Activated CD4-positive, CD25-positive, alpha-beta regulatory T cell treated with anti-CD3 and anti-CD28 coated beads, Interleukin-2, amount 50 U/mL, for 16 hours (primary cell): ENCODE results near the gene PPP1R3E.

ENCODE experiments used
- DNase-seq: peaks from one replicate; pipeline ENCODE4 v3.0.0-alpha.2; 2020; ENCODE audit warnings: low read depth, low spot score

PPP1R3E gene

GRCh38 chr14:23322568-23323517 lies 20.2 kb upstream of the PPP1R3E start:
- DNase-seq: no peak

DNA sequence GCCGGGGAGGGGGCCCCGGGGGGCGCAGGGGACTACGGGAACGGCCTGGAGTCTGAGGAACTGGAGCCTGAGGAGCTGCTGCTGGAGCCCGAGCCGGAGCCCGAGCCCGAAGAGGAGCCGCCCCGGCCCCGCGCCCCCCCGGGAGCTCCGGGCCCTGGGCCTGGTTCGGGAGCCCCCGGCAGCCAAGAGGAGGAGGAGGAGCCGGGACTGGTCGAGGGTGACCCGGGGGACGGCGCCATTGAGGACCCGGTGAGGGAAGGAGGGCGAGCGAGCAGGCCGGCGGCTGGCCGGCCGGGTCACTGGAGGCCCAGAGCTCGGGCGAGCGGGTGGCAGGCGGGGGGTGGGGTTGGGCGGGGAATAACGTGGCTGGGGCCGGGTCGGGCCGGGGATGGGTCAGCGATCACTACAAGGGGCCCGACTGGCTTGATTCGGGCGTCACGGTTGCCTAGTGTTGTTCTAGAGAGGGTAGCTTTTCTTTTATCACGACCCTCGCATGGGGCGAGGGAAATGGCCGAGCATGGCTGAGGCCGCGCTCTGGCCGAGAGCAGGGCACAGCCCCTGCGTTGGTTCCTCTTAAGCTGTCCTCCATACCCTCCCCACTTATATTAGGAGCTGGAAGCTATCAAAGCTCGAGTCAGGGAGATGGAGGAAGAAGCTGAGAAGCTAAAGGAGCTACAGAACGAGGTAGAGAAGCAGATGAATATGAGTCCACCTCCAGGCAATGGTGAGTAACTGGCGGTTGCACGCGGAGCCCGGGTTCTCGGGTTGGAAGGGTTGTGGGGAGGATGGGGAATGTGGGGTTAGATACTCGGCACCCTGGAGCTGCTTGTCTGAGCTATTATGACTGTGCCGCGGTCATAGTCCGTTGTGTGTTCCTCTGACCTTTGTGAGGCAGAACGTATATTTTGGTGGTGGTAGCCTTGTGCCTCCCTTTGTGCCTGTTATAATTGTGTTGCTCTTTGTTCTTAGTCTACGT lies 19.2 kb upstream of the PPP1R3E start:
- no peak for DNase-seq

DNA sequence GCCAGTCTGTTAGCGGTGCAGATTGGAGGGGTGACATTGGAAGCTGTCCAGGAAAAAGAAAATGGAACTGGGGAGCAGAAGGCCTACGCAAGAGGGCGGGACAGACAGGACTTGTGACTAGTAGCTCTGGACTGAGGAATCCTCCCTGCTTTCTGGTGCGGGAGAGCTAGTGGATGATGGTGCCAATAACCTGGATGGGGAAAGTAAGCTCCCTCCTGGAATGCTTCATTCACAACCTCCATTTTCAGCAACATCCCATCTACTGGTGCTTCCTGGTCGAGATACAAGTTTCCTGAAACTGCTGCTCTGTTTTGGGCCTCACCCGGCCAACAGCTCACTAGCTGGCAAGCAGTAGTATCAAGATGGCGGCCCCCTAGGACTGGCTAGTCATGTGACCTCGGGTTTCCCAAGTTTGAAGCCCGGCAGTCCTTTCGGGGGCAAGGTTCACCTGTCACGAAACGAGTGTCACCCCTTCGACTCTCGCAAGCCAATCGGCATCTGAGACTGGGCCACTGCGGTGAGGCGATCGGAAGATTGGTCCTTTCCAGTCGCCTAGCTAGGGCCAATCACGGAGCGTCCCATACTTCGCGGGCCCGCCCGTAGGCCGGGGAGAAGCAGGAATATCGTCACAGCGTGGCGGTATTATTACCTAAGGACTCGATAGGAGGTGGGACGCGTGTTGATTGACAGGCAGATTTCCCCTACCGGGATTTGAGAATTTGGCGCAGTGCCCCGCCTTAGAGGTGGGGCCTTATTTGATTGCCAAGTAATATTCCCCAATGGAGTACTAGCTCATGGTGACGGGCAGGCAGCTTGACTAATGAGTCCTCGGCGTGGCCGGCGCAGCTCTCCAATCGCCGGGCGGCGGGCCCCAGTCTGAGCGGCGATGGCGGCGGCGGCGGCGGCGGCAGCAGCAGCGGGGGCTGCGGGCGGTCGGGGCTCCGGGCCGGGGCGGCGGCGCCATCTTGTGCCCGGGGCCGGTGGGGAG lies 18.2 kb upstream of the PPP1R3E start, which contains the start of gene PABPN1:
Gene PABPN1 (plus strand): TSS at position 874 of the 988 bp plus-strand sequence. CDS start 13 bp downstream, at position 887.
- DNase-seq: peak; percentile 97

DNA sequence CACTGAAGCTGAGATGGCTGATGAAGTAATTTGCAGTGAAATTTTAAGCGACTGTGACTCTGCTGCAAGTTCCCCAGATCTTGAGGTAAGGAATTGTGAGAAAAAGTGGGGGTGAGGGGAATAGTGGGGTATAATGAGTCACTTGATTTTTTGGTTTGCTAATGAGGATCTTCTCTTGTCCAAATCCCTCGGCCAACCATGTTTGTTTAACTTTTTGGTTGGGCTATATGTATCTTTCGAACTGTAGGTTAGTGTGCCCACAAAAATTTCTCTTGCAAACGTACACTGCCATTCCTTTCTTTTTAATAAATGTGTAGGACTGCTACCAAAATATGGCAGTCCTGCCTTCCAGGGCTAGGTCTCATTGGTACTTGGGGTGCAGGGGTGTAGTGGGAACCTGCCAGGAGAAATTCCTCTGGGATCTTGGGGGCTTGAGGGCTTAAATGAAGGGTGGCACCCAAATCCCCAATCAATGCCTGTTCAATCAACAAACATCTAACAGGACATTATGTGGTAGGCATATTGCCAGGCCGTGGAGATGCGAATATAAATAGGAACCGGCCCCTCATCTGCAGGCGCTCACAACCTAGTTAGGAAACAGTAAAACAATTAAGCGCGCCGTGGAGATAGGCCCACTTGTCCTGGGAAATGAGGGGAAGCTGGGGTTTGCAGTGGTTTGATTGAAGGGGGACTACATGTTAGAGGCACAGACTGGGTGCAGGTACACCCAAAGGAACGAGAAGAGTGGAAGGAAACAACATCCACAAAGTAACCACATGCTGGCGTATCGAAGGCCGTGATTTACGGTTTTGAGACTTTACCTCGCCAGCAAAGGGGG lies 17.3 kb upstream of the PPP1R3E start:
- DNase-seq: no peak

DNA sequence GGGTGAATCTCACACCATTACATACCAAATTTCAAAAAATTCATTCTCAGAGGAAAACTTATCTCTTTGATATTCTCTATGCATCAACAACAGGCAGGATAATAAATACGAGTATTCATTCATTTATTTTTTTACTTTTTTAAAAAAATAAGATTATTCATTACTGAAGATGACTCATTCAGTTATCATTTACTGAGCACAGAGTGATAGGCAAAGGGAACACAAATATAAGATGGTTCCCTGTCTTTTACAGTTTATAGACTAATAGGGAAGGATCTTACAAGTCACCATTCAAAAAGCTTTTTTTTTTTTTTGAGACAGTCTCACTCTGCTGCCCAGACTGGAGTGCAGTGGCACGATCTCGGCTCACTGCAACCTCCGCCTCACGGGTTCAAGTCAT lies 13.6 kb upstream of the PPP1R3E start:
- DNase-seq: no peak

GRCh38 chr14:23310546-23310945 lies 7.9 kb upstream of the PPP1R3E start:
- DNase-seq: no peak

DNA sequence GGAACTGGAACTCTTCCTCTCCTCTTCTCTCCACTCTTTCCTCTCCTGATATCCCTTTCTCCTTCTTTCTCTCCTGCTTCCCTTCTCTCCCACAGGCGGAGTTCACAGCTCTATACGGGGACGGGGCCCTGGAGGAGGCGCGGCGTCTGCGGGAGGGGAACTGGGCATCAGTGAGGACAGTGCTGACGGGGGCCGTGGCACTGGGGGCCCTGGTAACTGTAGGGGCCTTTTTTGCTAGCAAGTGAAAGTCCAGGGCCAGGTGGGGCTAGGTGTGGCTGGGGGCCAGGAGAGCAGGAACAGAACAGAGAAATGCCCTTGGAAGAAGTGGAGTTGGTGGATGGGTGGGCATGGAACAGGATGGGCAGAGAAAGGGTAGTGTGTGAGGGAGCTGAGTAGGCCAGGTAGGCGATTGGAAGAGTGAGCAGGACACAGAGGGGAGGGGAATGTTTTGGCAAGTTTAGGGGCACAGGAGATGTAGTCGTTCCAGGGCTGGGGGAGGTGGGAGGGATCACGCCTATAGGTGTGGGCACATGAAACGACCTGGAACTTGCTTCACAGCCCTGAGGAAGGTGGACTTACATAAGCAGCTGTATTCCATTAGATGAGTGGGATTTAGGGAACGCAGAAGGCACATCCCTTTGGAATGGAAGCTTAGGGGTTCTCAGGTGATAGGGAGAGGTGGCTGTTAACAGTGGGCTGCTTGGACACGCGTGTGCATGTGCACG lies 6.2 kb upstream of the PPP1R3E start:
- no peak for DNase-seq

- DNase-seq: no peak
Measured at GRCh38 chr14:23307687-23308644, 5.3 kb upstream of the PPP1R3E start.

DNA sequence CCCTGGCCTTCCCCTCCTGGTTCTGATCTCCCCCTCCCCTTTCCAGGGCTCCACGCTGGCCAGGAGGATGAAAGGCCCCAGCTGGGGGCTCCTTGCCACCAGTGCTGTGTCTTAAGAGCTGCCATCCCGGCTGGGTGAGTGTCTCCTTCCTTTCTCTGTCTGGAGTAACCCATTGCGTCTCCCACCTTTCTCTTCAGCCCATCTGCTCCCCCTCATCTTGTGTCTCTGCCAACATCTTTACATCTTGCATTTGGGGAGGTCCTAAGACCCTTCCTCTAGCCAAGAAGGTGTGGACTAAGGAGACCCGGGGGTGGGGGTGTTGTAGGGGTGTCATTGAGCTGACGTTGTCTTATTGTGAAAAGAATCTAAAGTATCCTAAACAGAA lies 4.5 kb upstream of the PPP1R3E start:
- DNase-seq: no peak

DNA sequence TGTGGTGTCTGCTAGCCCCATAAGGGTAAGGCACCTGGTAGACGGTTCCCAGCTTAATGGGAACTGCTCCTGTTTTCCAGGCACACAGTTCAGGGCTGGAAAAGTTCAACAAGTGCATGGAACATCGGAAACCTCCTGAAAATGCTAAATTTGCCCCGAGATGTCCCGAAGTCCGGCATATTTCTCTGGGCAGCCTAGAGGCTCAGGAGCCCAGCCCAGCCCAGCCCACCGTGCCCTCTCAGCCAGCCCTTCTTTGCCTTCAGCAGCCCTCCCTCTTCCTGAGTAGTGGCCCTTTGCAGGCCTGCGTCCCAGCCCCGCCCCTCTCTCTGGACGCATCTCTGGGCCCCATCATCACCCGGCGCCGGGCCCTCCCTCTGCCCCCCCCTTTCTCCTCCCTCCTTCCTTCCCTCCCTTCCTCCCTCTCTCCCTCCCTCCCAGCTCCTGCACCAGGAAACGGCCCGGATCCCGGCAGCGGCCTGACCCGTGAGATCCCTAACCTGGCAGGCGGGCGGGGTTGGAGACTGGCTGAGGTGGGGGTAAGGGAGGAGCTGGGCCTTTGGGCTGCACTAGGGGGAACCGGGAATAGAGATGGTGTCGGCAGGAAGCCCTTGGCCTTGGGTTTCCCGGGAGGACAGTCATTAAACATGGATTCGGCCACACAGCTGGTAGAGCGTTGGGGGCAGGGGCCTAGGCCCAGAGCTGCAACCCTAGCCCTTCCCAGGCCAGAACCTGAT lies 3.9 kb upstream of the PPP1R3E start, which contains the start of gene BCL2L2:
Gene BCL2L2 (plus strand): TSS at position 422 of the 734 bp plus-strand sequence. CDS start 935 bp downstream, outside the sequence.
- DNase-seq: no peak

DNA sequence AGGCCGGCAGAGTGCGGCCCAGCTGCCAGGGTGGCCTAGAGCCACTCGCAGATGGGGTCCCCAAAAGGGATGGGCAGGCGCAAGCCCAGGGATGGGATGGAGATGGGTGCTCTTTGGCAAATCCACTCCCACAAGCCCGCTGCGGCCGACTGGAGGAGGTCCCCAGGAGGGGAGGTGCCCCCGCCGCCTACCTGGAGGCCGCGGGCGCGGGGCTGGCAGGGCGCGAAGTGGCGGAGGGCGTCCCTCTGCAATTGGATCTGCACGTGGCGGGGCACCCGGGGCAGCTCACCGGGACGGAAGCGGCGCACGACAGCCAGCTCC lies 730 bp downstream of the PPP1R3E start:
- DNase-seq: no peak

DNA sequence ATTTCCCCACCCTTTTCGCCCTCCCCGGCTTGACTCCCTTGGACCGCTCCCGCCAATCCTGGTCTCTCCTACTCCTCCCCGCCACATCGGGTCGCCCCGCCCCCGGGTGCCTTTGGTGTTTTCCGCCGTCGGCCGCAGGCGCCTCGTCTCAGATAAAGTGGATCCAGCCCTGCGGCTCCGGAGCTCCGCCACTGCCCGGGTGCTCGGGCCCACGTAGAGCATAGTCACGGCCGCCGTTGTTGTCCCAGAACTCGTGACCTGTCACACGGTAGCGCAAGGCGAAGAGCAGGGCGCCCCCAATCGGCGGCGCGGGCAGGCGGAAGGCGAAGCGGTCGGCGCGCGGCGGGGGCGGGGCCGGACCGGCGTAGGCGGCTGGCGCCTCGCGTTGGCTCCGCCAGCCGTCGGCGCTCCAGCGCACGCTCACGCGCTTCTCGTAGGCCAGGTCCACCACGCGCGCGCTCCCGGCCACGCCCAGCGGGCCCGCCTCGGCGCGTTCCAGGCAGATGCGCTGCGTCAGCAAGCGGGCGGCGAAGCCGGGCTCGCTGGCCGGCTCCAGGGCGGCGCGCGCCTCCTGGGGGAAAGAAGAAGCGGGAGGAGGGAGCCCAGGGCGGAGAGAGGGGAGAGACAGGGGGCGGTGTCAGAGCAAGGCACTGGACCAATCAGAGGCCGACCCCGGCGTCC lies 1.2 kb downstream of the PPP1R3E start:
- DNase-seq: peak; percentile 89

DNA sequence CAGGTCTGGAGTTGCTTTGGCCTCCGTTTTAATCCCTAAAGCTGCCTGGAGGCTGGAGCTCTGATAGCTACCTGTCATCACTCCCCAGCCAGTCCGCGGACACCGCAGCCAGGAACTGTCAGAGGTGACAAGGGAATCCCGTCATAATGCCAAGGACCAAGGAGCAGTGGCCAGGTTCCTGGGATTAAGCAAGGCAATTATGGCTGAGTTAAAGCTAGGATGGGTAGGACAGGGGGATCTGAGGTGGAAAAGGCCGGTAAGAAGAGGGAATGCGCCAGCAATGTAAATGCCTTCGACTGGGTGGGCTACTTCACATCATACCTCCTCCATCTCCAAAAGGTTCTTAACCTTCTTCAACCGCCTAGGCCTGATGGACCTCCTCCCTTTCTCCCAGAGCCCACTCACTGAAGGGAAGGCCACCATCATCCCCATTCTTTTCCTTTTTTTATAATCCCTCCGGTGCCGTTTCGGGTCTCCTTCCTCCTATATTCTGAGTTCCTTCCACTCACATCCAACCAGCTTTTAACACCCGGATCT lies 1.9 kb downstream of the PPP1R3E start:
- no peak for DNase-seq

GRCh38 chr14:23299986-23300686 lies 2.5 kb downstream of the PPP1R3E start:
- no peak for DNase-seq

GRCh38 chr14:23299211-23299957 lies 3.3 kb downstream of the PPP1R3E start:
- no peak for DNase-seq
